HFFc6 (cell line): Measurements from ENCODE around the gene GNG14. TPM values are rescaled to one million over a fixed set of nuclear protein-coding genes. Genes with fewer than 3 reads are reported as not detected.
"Not testable (repeated sequence)": the region's sequence is repeated elsewhere in the genome, so short reads cannot be mapped to it uniquely, and the experiment has no call there.

Source experiments
- DNase-seq: peaks from one replicate; pipeline ENCODE4 v3.0.0-alpha.2; 2018
- H3K27ac Mint-ChIP-seq: 2 replicates; pipeline ENCODE4 v1.8.0; 2020; ENCODE audit warnings: mild to moderate bottlenecking, mixed read lengths
- H3K27me3 Mint-ChIP-seq: 2 replicates; pipeline ENCODE4 v1.8.0; 2021; ENCODE audit warnings: mild to moderate bottlenecking, moderate library complexity, mixed read lengths; ENCODE audit not compliant: insufficient read depth
- H3K36me3 Mint-ChIP-seq: 2 replicates; pipeline ENCODE4 v1.8.0; 2021; ENCODE audit warnings: low read depth, mixed read lengths
- H3K4me1 Mint-ChIP-seq: 2 replicates; pipeline ENCODE4 v1.8.0; 2020; ENCODE audit warnings: low read depth, mixed read lengths
- H3K4me3 Mint-ChIP-seq: 2 replicates; pipeline ENCODE4 v1.8.0; 2020; ENCODE audit warnings: mild to moderate bottlenecking, moderate library complexity, mixed read lengths
- H3K9me3 Mint-ChIP-seq: 2 replicates; pipeline ENCODE4 v1.8.0; 2020; ENCODE audit warnings: mild to moderate bottlenecking, mixed read lengths
- total RNA-seq, 6 experiments: library from RNA; stranded (reverse); fragmentation: NEBNext Ultra II Directional; extraction: Animal tissue kit (Norgen Biotek cat#: 25700); gene quantifications; 2 replicates in 1 of 6; 3 replicates in 5 of 6; pipeline ENCODE4 v1.2.3, GENCODE V29; 2021
- TF ChIP-seq, protein P1 (sequence below): fragments of 200-600 bp; sonication (generic); IDR thresholded peaks from 2 replicates; pipeline ENCODE4 v1.5.0; 2021; ENCODE audit warnings: antibody characterized with exemption, mild to moderate bottlenecking

Gene GNG14
- total RNA-seq, 6 experiments from 2014 or later, result not detected

DNA sequence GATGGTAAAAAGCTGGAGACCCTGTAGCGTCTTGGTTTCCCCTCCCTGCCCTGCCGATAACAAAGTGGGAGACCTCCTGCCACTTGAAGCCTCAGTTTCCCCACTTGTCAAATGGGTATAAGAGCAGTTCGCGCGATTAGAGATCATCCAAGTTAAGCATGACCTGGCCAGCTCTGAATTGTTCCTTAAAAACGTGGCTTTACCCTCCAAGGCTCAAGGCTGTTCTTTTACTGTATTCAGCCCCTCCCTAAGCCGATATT is 35.5 kb downstream of the GNG14 start:
- H3K4me1 Mint-ChIP-seq, result peaks cover 41% of the 10 kb centered on the region
- TF ChIP-seq, protein P1, sequence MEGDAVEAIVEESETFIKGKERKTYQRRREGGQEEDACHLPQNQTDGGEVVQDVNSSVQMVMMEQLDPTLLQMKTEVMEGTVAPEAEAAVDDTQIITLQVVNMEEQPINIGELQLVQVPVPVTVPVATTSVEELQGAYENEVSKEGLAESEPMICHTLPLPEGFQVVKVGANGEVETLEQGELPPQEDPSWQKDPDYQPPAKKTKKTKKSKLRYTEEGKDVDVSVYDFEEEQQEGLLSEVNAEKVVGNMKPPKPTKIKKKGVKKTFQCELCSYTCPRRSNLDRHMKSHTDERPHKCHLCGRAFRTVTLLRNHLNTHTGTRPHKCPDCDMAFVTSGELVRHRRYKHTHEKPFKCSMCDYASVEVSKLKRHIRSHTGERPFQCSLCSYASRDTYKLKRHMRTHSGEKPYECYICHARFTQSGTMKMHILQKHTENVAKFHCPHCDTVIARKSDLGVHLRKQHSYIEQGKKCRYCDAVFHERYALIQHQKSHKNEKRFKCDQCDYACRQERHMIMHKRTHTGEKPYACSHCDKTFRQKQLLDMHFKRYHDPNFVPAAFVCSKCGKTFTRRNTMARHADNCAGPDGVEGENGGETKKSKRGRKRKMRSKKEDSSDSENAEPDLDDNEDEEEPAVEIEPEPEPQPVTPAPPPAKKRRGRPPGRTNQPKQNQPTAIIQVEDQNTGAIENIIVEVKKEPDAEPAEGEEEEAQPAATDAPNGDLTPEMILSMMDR, result no peak
- H3K27ac Mint-ChIP-seq, result peak overlapping the region; percentile 99
- DNase-seq, result no peak
- peaks cover 29% of the 10 kb centered on the region for H3K36me3 Mint-ChIP-seq
- no peaks in the 10 kb centered on the region for H3K9me3 Mint-ChIP-seq
- H3K27me3 Mint-ChIP-seq, result peaks cover 9% of the 10 kb centered on the region
- peak overlapping the region; percentile 97 for H3K4me3 Mint-ChIP-seq

DNA sequence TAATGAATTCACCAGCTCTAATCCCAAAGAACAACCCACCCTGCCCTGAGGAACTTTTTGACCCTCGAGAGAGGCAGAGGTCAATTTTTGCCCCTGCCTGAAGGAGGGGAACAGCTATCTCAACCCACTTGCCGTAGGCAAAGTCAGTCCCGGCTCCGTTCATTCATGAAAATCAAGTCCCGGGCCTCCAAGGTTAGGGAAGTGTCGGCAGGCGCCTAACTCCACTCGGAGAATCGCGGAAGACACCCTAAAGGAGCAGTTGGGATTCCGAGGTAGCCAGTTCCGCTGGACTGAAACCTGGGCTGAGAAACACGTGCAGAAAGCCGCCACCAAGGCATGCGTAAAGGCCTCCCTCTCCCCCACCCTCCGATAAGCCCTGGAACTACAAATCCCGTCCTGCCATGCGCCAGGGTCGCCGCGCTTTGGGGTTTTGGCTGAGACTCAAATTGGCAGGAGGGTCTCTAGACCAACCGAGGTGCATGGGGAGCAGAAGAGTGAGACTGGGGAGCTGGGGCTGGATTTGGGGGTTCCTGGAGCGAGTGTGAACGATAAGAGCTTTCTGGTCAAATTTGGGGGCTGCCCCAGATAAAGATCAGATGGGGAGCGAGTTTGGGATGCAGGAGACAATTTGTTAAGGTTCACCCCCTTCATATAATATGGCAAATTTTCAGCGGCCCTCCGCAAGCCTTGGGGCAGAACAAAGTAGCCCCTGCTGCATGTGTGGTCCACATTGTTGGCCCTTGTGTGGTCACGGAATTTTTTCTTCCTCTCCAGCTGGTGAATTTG is 36.0 kb downstream of the GNG14 start, which contains the start of gene TNPO2:
TSS of gene TNPO2 (minus strand) at position 292 of the 786 bp plus-strand sequence. CDS start 2,955 bp downstream, outside the sequence.
- H3K4me3 Mint-ChIP-seq, result peak within 1 kb of the TSS; percentile 97
- peak within 1 kb of the TSS; percentile 99 for H3K27ac Mint-ChIP-seq
- TF ChIP-seq, protein P1, result no peak
- H3K9me3 Mint-ChIP-seq, result no peaks in the 10 kb centered on the region
- peaks cover 27% of the 10 kb centered on the region for H3K36me3 Mint-ChIP-seq
- peak; percentile 48 for DNase-seq
- peaks cover 36% of the 10 kb centered on the region for H3K4me1 Mint-ChIP-seq
- H3K27me3 Mint-ChIP-seq, result peaks cover 9% of the 10 kb centered on the region

DNA sequence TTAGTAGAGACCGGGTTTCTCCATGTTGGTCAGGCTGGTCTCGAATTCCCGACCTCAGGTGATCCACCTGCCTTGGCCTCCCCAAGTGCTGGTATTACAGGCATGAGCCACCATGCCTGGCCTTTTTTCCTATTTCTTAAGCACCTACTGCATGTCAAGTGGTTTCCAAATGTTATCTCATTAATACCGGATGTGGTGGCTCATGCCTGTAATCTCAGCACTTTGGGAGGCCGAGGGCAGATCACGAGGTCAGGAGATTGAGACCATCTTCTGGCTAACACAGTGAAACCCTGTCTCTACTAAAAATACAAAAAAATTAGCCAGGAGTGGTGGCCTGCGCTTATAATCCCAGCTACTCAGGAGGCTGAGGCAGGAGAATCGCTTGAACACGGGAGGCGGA is 37.8 kb downstream of the GNG14 start:
- H3K4me3 Mint-ChIP-seq, result not testable (repeated sequence)

DNA sequence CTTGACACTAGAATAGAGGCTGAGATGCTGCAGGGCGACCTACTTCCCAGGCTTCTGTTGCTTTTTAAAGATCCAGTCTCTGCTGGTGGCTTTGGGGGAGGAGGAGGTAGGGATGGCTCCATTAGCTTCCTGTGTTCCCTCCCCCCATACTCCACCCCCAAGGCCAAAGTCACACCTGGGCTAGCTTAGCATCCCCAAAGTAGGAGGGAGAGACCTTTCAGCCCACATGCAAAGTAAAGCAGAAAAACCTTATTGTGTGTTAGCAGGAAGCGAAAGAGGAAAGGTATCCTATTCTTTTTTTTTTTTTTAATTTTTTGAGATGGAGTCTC is 39.2 kb downstream of the GNG14 start:
- no peak for DNase-seq
- no peaks in the 10 kb centered on the region for H3K9me3 Mint-ChIP-seq
- no peak overlapping the region for H3K4me3 Mint-ChIP-seq
- H3K27me3 Mint-ChIP-seq, result peaks cover 3% of the 10 kb centered on the region
- TF ChIP-seq, protein P1, result no peak
- H3K4me1 Mint-ChIP-seq, result peaks cover 20% of the 10 kb centered on the region
- H3K36me3 Mint-ChIP-seq, result peaks cover 27% of the 10 kb centered on the region
- H3K27ac Mint-ChIP-seq, result no peak overlapping the region

More for the DNA sequence above, 37.8 kb downstream of the GNG14 start:
- H3K27ac Mint-ChIP-seq, H3K27me3 Mint-ChIP-seq, H3K9me3 Mint-ChIP-seq, DNase-seq: not testable (repeated sequence)
- Mint-ChIP-seq H3K36me3 (peaks cover 35% of the 10 kb centered on the region), H3K4me1 (peaks cover 23% of the 10 kb centered on the region)

DNA sequence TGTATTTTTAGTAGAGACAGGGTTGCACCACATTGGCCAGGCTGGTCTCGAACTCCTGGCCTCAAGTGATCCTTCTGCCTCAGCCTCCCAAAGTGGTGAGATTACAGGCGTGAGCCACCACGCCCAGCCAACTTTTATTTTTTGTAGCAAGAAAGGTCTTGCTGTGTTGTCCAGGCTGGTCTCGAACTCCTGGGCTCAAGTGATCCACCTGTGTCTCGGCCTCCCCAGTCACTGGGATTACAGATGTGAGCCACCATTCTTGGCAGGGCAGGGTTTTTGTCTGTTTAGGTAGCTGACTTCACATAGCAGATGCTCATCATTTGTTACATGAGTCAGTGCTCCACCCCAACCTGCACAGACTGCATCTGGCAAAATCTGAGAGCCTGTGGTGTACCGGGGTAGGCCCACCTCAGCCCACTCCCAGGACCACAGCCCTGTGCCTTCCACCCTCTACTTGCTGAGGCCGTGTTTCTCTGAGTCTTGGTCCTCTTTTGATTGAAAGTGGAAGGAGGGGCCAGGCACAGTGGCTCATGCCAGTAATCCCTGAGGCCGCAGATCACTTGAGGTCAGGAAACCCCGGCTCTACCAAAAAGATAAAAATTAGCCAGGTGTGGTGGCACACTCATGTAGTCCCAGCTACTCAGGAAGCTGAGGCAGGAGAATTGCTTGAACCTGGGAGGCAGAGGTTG is 40.1 kb downstream of the GNG14 start:
- TF ChIP-seq, protein P1, result no peak
- Mint-ChIP-seq H3K4me3 (no peak overlapping the region), H3K36me3 (peaks cover 35% of the 10 kb centered on the region), H3K27me3 (no peaks in the 10 kb centered on the region; the same call in 1 of the 2 replicates), H3K9me3 (no peaks in the 10 kb centered on the region), H3K4me1 (peaks cover 26% of the 10 kb centered on the region), H3K27ac (no peak overlapping the region)
- DNase-seq, result no peak

DNA sequence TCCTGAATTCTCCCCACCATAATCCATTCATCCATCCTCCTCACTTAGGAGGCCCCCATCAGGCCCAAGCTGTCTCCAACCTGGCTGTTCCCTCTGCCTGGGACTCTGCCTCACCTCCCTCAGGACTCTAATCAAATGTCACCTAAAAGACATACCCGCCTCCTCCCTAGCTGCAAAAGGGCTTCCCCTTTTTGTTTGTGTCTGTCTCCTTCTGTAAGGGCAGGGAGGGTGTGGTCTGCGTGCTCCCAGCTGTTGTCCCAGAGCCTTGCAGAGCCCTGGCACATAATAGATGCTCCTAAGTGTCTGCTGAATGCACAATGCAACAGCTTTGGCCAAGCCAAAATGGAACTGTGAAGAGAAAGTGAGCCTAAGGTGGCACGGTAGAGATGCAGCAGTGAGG is 42.3 kb downstream of the GNG14 start:
- TF ChIP-seq, protein P1, result no peak
- Mint-ChIP-seq H3K27ac (no peak overlapping the region), H3K9me3 (no peaks in the 10 kb centered on the region), H3K27me3 (no peaks in the 10 kb centered on the region), H3K4me1 (peaks cover 15% of the 10 kb centered on the region), H3K36me3 (peaks cover 43% of the 10 kb centered on the region), H3K4me3 (no peak overlapping the region)
- DNase-seq, result no peak
